DOHH2 (cell line): ENCODE measurements around the gene FAM193A.

Source experiments
- H3F3A ChIP-seq: fragments of 200-600 bp; sonication (generic), shearing (Covaris generic); 2 replicates; pipeline ENCODE4 v1.6.0; 2016; ENCODE audit warnings: antibody characterized with exemption, mild to moderate bottlenecking; ENCODE audit not compliant: control insufficient read depth, insufficient read depth
- H3K27ac ChIP-seq: fragments of 200-600 bp; sonication (generic); 2 replicates; pipeline ENCODE4 v1.5.1; 2014; ENCODE audit warnings: low read depth, mild to moderate bottlenecking, low read length, moderate library complexity
- H3K27me3 ChIP-seq: fragments of 200-600 bp; sonication (generic); 2 replicates; pipeline ENCODE4 v1.6.1; 2014; ENCODE audit warnings: mild to moderate bottlenecking, low read length, mixed read lengths; ENCODE audit not compliant: control insufficient read depth
- H3K36me3 ChIP-seq: fragments of 200-600 bp; sonication (generic); 2 replicates; pipeline ENCODE4 v1.6.1; 2014; ENCODE audit warnings: mild to moderate bottlenecking, low read length, moderate library complexity, mixed read lengths; ENCODE audit not compliant: control insufficient read depth
- H3K4me1 ChIP-seq: fragments of 200-600 bp; sonication (generic); 2 replicates; pipeline ENCODE4 v1.6.1; 2014; ENCODE audit warnings: mild to moderate bottlenecking, low read length, mixed read lengths; ENCODE audit not compliant: control insufficient read depth
- H3K4me2 ChIP-seq: fragments of 200-600 bp; sonication (generic); 2 replicates; pipeline ENCODE4 v1.6.0; 2014; ENCODE audit warnings: mild to moderate bottlenecking, low read length, moderate library complexity
- H3K4me3 ChIP-seq: fragments of 200-600 bp; sonication (generic); 2 replicates; pipeline ENCODE4 v1.5.1; 2014; ENCODE audit warnings: mild to moderate bottlenecking, low read length, mixed read lengths
- H3K79me2 ChIP-seq: fragments of 200-600 bp; sonication (generic); 2 replicates; pipeline ENCODE4 v1.6.1; 2014; ENCODE audit warnings: mild to moderate bottlenecking, low read length, mixed read lengths; ENCODE audit not compliant: control insufficient read depth
- H3K9me2 ChIP-seq: fragments of 200-600 bp; sonication (generic); replicated peaks from 2 replicates; pipeline ENCODE4 v1.6.1; 2014; ENCODE audit warnings: mild to moderate bottlenecking, low read length, mixed read lengths; ENCODE audit not compliant: control insufficient read depth
- H3K9me3 ChIP-seq: fragments of 200-600 bp; sonication (generic); 2 replicates; pipeline ENCODE4 v1.6.1; 2014; ENCODE audit warnings: antibody characterized with exemption, low read length, mixed read lengths; ENCODE audit not compliant: control insufficient read depth, insufficient read depth
- H4K20me1 ChIP-seq: fragments of 200-600 bp; sonication (generic); 2 replicates; pipeline ENCODE4 v1.6.0; 2014; ENCODE audit warnings: low read depth, mild to moderate bottlenecking, antibody characterized with exemption, low read length, moderate library complexity; ENCODE audit not compliant: control insufficient read depth, insufficient read depth
- CTCF ChIP-seq: fragments of 200-600 bp; sonication (generic); IDR thresholded peaks from one replicate; pipeline ENCODE4 v1.5.1; 2014; ENCODE audit warnings: antibody characterized with exemption, mild to moderate bottlenecking, low read depth, low read length; ENCODE audit not compliant: poor library complexity, severe bottlenecking
- EZH2phosphoT487 ChIP-seq: fragments of 200-600 bp; sonication (generic); IDR thresholded peaks from 2 replicates; pipeline ENCODE4 v1.6.1; 2017; ENCODE audit warnings: borderline replicate concordance, mild to moderate bottlenecking, antibody characterized with exemption, low read length, moderate library complexity, mixed read lengths

Gene FAM193A

GRCh38 chr4:2642968-2643367 lies 106.5 kb downstream of the FAM193A start:
- H3K4me1 ChIP-seq: no peaks in the 10 kb centered on the region
- H3K4me2 ChIP-seq: no peak overlapping the region
- H3K9me2 ChIP-seq: no peaks in the 10 kb centered on the region
- no peaks in the 10 kb centered on the region for H3K79me2 ChIP-seq
- no peak overlapping the region for H3K4me3 ChIP-seq
- no peaks in the 10 kb centered on the region for H3F3A ChIP-seq
- no peaks in the 10 kb centered on the region for H3K27me3 ChIP-seq
- H3K36me3 ChIP-seq: peaks cover 36% of the 10 kb centered on the region
- H3K9me3 ChIP-seq: no peaks in the 10 kb centered on the region
- no peak for TF ChIP-seq CTCF
- no peak for TF ChIP-seq EZH2phosphoT487
- no peak overlapping the region for H3K27ac ChIP-seq
- no peaks in the 10 kb centered on the region for H4K20me1 ChIP-seq

GRCh38 chr4:2643555-2643954 lies 107.1 kb downstream of the FAM193A start:
- no peak for TF ChIP-seq EZH2phosphoT487
- TF ChIP-seq CTCF: no peak
- no peaks in the 10 kb centered on the region for H4K20me1 ChIP-seq
- no peak overlapping the region for H3K4me2 ChIP-seq
- no peak overlapping the region for H3K4me3 ChIP-seq
- no peaks in the 10 kb centered on the region for H3K4me1 ChIP-seq
- H3K9me3 ChIP-seq: no peaks in the 10 kb centered on the region
- peaks cover 37% of the 10 kb centered on the region for H3K36me3 ChIP-seq
- H3K9me2 ChIP-seq: no peaks in the 10 kb centered on the region
- no peaks in the 10 kb centered on the region for H3F3A ChIP-seq
- H3K79me2 ChIP-seq: no peaks in the 10 kb centered on the region
- H3K27ac ChIP-seq: no peak overlapping the region
- no peaks in the 10 kb centered on the region for H3K27me3 ChIP-seq

- Histone ChIP-seq H3K9me3 (no peaks in the 10 kb centered on the region), H4K20me1 (no peaks in the 10 kb centered on the region), H3K27ac (no peak overlapping the region), H3K4me2 (no peak overlapping the region), H3K4me3 (no peak overlapping the region), H3K27me3 (no peaks in the 10 kb centered on the region), H3K79me2 (no peaks in the 10 kb centered on the region), H3K9me2 (no peaks in the 10 kb centered on the region), H3F3A (no peaks in the 10 kb centered on the region), H3K36me3 (peaks cover 38% of the 10 kb centered on the region), H3K4me1 (no peaks in the 10 kb centered on the region)
- TF ChIP-seq CTCF (no peak), EZH2phosphoT487 (no peak)
Measured at GRCh38 chr4:2646396-2647149, 110.1 kb downstream of the FAM193A start.
